Measurements from ENCODE around the gene NOXRED1.
"Not testable (repeated sequence)": the region's sequence is repeated elsewhere in the genome, so short reads cannot be mapped to it uniquely, and the experiment has no call there.

The NOXRED1 gene, protein sequence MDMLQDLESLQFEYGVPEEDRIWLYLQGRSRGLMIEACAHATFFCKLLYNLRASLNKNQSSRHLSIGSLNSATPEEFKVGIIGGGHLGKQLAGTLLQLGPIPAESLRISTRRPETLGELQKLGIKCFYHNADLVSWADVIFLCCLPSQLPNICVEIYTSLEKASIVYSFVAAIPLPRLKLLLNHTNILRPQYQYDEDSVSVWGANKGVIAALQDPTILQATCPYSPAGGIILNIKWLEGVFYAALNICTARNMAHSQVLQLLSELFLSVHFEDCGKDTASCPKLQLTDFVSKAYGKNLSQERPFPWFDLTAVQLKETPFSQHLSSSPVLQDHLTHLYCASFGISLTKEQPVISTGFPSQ

DNA sequence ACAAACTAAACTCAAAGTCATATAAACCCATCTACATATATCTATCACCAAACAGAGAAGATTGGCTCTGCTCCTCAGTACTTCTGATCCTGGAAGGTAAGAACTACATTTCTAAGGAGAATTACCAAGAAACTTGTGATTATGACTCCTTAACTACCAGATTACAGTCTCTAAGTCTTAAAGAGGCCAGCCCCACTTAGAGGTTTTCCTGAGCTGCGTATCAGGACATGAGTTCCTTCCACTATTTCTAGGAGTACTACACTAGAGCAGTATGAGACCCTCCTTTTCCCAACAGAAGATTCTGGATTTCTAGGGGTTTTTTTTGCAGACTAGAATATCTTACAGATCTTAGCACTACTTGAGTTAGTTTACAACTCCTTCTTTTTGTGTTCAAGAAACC is at the start of gene NOXRED1:
Gene NOXRED1 (minus strand): TSS at position 101 of the 400 bp plus-strand sequence. CDS start 634 bp downstream, outside the sequence.
- no peak for DNase-seq

DNA sequence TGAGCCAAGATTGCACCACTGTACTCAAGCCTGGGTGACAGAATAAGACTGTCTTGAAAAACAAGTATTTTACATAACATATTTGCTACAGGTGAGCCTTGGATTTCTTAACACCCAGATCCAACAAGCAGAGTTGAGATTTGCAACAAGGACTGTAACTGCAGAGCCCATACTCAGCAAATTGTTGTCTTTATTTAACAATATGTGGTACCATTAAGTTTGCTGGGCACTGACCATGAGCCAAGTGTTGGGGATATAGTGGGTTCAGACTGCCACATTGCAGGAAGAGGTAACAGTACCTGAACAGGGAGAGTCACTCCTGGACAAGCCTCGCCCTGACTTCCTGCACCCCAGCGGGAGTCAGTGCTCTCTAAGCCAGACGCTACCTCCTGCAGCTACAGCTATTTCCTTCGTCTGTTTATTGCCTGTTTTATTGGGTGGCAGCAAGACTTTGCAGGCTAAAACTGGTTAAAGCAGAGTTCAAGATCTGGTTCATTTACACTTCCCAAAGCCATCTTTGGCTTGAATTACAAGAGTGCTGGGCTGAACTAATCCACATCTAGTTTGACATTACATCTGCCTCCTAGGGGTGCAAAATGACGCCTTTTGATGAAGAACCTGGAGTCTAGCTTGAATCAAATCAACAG is 47.0 kb upstream of the NOXRED1 start:
- no peak for DNase-seq

DNA sequence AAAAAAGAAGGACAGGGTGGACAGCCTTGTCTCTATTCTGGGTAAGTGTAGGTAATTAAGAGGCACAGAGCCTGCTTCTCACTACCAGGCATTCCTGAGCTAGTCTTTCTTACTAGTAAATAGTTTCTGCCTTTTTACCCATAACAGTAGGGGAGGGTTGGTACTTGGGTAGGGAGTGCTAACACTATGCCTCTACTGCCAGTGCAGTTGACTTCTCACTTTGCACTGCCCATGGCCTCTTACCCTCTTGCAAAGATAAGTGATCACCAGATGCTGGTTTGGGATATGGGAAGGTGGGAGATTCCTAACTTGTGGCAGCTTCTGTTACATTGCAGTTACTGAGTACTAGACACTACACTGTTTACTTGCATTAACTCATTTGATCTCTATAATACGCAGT is 46.2 kb upstream of the NOXRED1 start:
- no peak for DNase-seq

DNA sequence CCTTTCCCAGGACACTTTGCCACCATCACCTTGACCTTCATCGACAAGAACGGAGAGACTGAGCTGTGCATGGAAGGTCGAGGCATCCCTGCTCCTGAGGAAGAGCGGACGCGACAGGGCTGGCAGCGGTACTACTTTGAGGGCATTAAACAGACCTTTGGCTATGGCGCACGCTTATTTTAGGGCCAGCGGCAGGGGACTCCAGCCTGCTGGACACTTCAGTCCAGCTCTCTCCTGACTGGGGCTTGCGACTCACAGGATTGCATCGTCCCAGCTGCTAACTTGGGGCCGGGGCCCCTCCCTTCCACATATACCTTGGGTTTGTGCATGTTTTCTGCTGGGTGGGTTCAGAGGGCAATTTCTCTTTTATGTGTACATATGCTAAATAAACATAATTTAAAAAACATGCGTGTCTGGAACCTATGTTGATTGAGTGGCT is 45.8 kb upstream of the NOXRED1 start:
- DNase-seq = no peak

DNA sequence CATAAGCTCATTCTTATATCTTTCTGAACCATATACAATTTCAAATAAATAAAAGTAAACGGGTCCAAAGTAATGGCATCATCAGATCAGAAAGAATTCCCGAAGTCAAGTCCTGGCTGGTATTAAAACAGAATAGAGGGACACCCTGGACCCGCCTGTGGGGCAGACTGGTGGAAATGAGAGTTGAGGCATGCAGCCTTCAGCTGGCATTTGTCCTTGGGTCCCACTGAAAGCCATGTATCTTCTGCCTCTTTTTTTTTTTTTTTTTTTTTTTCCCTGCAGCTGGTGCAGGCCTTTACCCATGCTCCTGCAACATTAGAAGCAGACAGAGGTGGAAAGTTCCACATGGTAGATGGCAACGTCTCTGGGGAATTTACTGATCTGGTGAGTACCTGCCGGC is 44.5 kb upstream of the NOXRED1 start:
- DNase-seq = no peak

DNA sequence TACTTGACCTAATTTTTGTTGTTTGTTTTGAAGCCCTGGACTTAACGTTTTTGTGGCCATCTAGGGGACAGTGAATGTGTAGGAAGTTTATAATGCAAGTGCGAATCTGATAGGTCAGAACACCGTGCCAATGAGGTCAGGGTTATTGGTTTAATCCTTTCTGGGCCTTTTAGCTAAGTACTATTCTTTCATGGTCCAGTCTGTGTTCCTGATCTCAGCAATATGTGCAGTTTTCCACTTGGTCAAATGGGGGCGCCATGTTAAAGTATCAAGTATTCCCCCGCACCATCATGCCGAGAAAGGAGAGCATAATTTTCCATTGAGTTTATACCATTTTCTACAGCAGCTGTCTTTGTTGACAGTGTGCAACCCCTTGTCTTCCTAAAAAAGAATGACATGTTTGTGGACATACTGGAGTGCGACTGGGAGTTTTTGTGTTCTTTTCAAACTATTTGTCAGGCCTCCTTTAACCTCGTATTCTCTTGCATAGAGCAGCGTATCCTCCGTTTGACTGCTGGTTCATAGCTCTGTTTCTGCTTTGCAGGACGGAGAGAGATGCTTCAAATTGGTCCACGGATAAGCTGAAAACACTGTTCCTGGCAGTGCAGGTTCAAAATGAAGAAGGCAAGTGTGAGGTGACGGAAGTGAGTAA is 35.9 kb upstream of the NOXRED1 start:
- peak; percentile 50 to 69 for DNase-seq

DNA sequence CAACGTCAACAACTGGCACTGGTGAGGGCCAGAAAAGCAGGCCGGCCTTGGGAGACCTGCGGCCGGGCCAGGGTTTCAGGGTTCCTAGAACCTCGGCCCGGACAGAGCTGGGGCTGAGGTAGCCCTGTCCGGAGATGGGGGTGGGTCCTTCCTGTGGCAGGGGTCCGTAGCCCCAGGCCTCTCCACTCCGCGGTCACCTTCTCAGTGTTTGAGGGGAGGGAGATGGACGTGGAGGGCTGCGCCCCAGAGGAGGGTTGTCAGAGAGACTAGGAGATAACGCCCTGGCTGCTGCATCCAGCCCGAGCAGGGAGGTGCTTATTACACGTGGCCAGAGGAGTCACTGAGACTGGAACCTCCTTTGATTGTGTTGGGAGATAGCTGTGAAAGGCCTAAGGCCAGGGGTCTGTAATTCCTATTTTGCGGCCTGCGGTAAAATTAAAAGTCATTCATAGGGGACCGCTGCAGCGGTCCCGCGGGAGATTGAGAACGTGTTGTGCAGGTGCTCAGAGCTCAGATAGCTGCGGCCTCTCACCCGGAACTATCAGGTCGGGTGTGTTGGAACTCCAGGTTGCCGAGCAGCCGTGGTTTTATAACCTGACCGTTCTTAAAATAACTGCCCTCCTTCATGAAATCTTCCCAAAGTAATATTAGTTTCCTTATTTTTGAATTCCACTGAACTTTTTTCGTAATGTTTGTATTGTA is 35.1 kb upstream of the NOXRED1 start:
- peak; percentile 19 to 31 for DNase-seq

DNA sequence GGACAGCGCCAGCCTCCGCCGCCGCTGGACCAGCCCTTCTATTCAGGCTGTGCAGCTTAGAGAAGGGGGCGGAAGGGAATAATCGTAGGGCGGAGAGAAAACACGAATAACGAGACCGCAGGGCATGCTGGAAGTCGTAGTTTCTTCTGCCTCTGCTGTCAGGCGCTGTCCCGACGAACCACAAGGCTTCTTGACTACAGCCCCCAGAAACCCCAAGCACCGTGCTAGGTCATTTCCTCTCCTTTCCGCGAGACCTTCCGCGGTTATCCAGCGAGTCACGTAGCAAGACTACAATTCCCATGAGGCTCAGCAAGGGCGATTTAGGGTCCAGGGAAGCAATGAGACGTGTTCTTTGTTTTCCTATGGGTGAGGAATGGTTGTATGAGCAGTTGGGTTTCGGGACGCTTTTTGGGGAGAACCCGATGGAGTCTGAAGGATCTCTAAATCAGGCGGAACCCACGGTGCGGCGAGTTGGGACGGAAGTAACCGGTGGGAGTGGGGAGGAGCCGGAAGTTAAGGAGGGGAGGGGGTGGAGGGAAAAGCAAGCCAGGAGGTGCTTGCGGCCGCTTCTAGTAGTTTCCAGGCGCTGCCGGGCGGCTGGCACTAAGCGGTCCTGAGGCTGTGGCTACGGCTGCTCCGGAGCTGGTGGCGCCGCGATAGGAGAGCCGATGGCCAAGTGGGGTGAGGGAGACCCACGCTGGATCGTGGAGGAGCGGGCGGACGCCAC is 34.4 kb upstream of the NOXRED1 start, which contains the start of the genes AHSA1 and VIPAS39:
Gene AHSA1 (plus strand): TSS at position 572 of the 727 bp plus-strand sequence. CDS start 97 bp downstream, at position 669.
Gene VIPAS39 (minus strand): TSS at position 80 of the 727 bp plus-strand sequence. CDS start 3,499 bp downstream, outside the sequence.
- DNase-seq = peak; percentile 97

DNA sequence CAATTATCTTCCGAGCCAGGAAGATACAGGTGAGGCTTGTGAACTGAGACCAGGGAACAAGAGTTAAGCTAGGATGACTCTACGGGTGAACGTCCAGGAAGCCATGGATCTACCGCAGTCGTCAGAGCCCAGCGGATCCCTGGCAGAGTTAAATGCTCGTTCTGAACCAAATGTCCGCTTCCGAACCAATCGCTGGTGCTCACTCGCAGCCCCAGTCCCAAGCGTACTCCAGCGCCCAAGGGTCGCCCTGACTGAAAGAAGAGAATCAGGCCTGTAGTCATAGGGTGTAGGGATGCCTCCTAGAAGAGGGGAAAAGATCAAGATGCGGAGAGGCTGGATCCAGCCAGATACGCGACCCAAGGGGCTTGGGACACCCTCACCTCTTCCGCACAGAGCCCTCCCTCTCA is 33.8 kb upstream of the NOXRED1 start:
- no peak for DNase-seq

DNA sequence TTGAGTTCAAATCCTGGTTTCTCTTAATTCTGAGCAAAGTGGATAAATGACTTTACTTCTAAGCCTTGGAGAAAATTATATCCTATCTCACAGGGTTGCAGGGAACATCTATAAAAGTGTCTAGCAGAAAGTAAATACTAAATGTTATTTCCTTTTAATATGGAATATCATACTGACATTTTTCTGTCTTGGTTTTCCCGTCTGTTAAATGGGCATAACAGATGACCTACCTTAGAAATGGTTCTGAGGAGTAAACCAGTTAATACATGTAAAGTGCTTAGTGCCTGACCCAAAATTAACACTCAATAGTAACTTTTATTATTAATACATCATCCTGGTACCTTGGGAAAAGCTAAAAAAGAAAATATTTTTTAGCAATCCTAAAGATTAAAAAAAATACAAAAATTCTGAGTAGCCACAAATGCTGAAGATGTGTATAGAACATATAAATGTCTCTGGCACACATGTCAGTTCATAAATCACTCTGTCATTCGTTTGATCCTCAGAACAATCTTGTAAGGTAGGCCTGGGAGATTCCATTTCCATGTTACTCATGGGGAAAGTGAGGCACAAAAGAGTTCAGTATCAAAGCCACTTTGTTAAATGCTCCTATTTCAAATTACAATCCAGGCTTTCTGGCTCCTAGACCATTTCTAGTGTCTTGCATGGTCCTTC is 32.8 kb upstream of the NOXRED1 start:
- no peak for DNase-seq

DNA sequence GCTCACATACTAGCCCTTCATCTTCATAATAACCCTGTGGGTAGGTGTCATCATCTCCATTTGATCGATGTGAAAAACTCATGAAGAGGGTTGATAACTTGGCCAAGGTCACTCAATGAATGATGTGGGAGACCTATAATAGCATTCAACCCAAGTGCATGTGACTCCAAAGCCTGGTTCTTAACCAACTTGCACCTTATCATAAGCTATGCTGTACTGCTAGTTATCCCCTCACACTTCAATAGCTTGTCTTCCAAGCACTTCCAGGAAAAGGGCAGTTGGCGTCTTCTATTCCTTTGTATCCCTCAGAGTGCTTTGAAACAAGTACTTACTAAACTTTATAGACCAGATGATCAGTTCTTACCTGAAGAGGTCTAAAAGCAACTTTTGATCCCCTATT is 18.9 kb upstream of the NOXRED1 start:
- DNase-seq = no peak

DNA sequence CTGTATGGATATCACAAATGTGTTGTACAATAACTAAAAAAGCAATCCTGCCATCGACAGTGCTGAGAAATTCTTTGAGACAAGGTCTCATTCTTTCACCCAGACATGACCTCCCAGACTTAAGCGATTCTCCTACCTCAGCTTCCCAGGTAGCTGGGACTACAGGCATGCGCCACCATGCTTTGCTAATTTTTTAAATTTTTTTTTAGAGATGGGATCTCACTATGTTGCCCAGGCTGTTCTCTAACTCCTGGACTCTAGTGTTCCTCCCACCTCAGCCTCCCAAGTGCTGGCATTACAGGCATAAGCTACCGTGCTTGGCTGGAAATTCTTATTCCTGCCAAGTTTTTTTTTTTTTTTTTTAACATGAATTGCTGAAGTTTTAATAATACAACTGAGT is 16.5 kb upstream of the NOXRED1 start:
- DNase-seq = no peak

DNA sequence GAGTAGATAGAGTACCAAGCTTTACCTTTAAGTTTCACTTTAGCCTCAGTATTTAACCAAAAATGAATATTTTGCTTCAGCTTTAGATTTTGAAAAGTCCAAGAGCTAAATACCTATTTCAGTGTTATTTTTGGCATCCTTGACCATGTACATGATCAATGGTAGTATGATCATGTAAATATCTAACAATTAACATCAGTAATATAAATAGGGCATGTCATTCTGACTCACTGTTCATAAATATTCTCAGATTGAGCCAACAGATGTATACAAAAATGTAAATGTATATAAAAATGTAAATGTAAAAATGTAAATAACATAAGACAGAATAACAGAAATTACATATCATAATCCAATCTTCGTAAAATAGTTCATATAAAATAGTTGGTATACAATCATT is 15.3 kb upstream of the NOXRED1 start:
- DNase-seq = no peak

DNA sequence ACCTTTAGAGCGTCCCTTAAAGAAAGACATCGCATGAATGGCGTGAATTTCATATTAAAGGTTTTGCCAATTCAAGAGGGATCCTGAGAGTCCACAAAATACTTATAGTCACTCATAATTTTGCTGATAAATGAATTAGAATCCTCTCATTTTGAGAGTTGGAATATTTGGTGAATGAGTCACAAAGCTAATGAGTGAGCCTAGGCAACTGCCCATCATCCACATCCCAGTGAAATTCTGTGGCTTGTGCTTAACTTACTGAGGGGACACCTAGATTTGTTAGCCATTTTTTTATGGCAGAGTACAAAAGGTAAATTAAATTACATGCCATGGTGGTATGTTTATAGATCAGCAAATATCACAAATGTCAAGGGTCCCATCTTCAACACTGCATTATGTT is 12.7 kb upstream of the NOXRED1 start:
- no peak for DNase-seq

DNA sequence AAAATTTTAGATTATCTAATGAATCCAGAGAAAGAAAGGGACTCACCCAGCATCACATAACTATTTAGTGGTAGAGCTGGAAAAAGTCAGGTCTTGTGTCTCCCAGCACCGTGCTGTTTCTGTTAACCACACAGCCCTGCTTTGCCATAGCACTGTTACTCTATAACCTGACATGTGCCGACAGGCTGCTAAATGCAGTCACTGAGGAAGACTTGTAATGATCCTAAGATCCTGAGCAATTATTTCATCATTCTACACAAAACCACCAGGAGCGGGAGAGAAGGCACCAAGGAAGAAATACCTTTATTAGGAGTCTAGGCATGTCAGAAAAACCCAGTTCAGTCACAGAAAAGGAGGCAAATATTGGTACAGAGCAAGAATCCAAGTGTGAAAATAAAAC is 3.1 kb upstream of the NOXRED1 start:
- DNase-seq = no peak

DNA sequence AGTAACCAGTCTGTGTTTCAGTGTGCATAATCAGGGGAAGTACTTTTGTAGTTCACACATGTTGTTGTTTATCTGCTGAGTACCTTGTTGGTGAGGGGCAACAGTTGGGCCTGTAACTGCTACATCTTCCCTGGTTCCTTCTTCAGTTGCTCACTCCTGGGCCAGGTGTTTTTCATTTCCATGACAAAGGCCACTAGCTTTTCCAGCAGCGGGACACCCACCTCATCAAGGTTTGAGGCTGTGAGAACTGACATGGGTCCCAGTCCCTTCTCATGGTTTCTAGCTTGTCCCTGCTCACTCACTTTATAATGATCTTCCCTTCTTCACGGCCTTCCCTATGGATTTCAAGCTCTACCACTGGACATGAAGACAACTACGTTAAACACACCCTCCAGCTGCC is 1.5 kb upstream of the NOXRED1 start:
- no peak for DNase-seq

DNA sequence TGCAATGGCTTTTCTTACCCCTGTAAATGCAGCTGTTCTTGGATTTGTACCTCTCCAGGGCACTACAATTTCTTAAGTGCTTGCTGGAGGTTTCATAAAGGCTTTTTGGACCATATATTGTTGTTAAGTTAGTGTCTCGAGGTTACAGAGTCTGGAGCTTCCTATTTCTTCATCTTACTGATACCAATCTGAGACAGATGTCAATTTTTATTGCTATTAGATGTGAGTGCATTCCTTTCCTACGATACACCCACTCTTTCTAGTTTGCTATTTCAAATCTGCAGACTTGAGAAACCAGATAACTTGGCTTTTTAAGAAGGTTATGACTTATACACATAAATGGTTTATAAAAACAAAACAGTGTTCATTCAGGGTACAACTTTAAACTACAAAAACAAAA is 2.1 kb downstream of the NOXRED1 start:
- DNase-seq = no peak

DNA sequence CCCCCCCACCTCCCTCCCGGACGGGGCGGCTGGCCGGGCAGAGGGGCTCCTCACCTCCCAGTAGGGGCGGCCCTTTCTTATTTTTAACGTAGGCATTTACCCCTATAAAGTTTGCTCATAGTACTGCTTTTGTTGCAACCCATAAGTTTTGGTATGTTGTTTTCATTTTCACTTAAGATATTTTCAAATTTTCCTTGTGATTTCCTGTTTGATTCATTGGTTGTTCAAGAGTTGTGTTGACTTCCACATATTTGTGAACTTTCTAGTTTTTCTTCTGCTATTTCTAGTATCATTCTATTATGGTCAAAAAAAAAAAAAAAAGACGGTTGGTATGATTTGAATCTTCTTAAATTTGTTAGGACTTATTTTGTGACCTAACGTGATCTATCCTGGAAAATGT is 6.5 kb downstream of the NOXRED1 start:
- DNase-seq = no peak

DNA sequence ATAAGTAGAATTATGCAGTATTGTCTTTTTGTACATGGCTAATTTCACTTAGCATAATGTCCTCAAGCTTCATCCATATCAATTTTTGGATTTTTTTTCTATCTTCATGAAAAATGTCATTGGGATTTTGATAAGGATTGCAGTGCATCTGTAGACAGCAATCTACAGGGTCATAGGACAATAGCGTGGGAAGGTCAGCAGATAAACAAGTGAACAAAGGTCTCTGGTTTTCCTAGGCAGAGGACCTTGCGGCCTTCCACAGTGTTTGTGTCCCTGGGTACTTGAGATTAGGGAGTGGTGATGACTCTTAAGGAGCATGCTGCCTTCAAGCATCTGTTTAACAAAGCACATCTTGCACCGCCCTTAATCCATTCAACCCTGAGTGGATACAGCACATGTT is 7.2 kb downstream of the NOXRED1 start:
- DNase-seq = not testable (repeated sequence)

DNA sequence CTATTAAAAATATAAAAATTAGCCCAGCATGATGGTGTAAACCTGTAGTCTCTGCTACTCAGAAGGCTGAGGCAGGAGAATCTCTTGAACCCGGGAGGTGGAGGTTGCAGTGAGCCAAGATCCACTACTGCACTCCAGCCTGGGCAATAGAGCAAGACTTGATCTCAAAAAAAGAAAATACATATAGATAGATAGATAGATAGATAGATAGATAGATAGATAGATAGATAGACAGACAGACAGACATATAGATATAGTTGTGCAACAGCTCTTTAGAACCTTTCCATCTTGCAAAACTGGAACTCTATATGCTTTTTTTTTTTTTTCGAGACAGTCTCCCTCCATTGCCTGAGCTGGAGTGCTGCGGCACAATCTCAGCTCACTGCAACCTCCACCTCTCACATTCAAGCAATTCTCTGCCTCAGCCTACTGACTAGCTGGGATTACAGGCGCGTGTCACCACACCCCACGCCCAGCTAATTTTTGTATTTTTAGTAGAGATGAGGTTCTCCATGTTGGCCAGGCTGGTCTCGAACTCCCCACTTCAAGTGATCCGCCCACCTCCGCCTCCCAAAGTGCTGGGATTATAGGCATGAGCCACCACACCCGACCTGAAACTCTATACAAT is 7.8 kb downstream of the NOXRED1 start:
- not testable (repeated sequence) for DNase-seq

DNA sequence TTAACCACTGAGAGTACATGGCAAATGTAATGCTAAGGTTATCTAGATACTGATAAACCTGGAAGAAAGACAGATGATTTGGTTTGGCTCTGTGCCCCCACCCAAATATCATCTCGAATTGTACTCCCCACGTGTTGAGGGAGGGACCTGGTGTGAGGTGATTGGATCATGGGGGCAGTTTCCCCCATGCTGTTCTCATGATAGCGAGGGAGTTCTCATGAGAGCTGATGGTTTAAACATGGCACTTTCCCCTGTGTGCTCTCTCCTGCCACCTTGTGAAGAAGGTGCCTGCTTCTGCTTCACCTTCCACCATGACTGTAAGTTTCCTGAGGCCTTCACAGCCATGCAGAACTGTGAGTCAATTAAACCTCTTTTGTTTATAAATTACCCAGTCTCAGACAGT is 14.2 kb downstream of the NOXRED1 start:
- DNase-seq = no peak
